ENCODE results near the gene OPN3. TPM values are rescaled to one million over a fixed set of nuclear protein-coding genes. Genes with fewer than 3 reads are reported as not detected.

The OPN3 gene
- total RNA-seq, 1 donor = 5.1 TPM

DNA sequence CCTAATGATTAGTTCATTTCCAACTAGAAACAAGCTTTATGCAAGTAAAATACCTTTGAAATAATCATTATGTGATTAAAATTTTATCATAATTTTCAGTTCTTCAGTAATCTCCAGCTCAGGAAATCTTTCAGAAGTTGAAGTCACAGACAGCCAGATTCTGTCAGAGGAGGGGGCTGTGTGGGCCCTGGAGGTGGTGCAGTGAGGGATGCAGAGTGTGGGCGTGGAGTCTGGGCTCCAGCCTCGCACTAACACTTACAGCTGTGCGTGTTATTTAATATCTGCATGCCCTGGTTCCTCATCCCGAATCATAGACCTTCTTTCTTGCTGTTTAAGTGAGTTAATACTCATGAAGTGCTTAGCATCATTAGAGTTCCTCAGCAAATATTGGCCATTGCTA, 35.8 kb upstream of the OPN3 start:
- Histone ChIP-seq H3K9me3 (ENCODE audit: low read depth, low read length) (no peaks in the 10 kb centered on the region), H3K4me2 (ENCODE audit: insufficient read depth, low read length) (no peak overlapping the region), H3K4me1 (ENCODE audit: insufficient read depth, low read length) (no peaks in the 10 kb centered on the region), H2AFZ (ENCODE audit: low read length) (no peak overlapping the region), H3K4me3 (ENCODE audit: insufficient read depth, low read length) (no peak overlapping the region), H3K27me3 (ENCODE audit: insufficient read depth, low read length) (no peaks in the 10 kb centered on the region), H3K36me3 (ENCODE audit: insufficient read depth, low read length) (no peaks in the 10 kb centered on the region), H4K20me1 (ENCODE audit: insufficient read depth, low read length) (no peaks in the 10 kb centered on the region), H3K27ac (ENCODE audit: low read depth, low read length) (no peak overlapping the region), H3K79me2 (ENCODE audit: insufficient read depth, low read length) (no peaks in the 10 kb centered on the region)
- TF ChIP-seq, protein P1, sequence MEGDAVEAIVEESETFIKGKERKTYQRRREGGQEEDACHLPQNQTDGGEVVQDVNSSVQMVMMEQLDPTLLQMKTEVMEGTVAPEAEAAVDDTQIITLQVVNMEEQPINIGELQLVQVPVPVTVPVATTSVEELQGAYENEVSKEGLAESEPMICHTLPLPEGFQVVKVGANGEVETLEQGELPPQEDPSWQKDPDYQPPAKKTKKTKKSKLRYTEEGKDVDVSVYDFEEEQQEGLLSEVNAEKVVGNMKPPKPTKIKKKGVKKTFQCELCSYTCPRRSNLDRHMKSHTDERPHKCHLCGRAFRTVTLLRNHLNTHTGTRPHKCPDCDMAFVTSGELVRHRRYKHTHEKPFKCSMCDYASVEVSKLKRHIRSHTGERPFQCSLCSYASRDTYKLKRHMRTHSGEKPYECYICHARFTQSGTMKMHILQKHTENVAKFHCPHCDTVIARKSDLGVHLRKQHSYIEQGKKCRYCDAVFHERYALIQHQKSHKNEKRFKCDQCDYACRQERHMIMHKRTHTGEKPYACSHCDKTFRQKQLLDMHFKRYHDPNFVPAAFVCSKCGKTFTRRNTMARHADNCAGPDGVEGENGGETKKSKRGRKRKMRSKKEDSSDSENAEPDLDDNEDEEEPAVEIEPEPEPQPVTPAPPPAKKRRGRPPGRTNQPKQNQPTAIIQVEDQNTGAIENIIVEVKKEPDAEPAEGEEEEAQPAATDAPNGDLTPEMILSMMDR (IDR thresholded peaks at IDR 0.05; ENCODE audit: extremely low read depth, low read depth, low read length) = no peak
- no peak for DNase-seq (ENCODE audit: insufficient read length, low spot score, missing footprints)

DNA sequence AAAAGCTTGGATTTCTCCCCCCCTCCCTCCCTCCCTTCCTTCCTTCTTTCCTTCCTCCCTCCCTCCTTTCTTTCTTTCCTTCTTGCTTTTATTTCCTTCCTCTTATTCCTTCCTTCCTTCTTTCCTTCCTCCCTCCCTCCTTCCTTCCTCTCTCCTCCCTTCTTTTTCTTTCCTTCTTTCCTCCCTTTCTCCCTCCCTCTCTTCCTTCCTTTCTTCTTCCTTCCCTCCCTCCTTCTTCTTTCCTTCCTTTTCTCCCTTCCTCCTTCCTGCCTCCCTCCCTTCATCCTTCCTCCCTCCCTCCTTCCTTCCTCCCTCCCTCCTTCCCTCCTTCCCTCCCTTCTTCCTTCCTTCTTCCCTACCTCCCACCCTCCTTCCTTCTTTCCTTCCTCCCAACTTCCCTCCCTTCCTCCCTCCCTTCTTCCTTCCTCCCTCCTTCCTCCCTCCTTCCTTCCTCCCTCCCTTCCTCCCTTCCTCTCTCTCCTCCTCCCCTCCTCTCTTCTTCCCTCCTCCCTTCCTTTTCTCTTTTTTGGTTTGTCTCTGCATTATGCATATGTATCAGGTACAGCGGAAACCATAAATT, 34.7 kb upstream of the OPN3 start:
- no peaks in the 10 kb centered on the region for H3K4me1 ChIP-seq (ENCODE audit: insufficient read depth, low read length)
- DNase-seq (ENCODE audit: insufficient read length, low spot score, missing footprints) = no peak
- no peaks in the 10 kb centered on the region for H3K9me3 ChIP-seq (ENCODE audit: low read depth, low read length)

DNA sequence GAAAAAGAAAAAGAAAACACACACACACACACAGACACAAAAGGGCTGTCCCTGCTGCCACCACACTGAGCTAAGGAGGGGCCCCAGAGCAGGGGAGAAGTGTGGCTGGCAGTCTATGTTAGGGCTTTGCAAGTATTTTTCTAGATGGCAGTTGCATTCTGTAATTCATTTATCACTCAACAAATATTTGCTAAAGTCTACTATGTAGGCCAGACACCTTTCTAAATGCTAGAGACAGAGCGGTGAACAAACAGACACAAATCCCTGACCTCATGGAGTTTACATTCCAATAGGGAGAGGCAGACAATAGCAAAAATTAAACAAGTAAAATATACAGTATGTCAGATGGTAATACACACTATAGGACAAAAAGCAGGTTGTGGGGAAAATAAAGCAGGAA, 32.1 kb upstream of the OPN3 start:
- H3K36me3 ChIP-seq (ENCODE audit: insufficient read depth, low read length) = no peaks in the 10 kb centered on the region
- no peak overlapping the region for H3K4me2 ChIP-seq (ENCODE audit: insufficient read depth, low read length)
- no peaks in the 10 kb centered on the region for H4K20me1 ChIP-seq (ENCODE audit: insufficient read depth, low read length)
- no peak overlapping the region for H2AFZ ChIP-seq (ENCODE audit: low read length)
- H3K4me1 ChIP-seq (ENCODE audit: insufficient read depth, low read length) = no peaks in the 10 kb centered on the region
- no peak for DNase-seq (ENCODE audit: insufficient read length, low spot score, missing footprints)
- TF ChIP-seq, protein P1 (IDR thresholded peaks at IDR 0.05; ENCODE audit: extremely low read depth, low read depth, low read length) = no peak
- H3K79me2 ChIP-seq (ENCODE audit: insufficient read depth, low read length) = no peaks in the 10 kb centered on the region
- no peaks in the 10 kb centered on the region for H3K9me3 ChIP-seq (ENCODE audit: low read depth, low read length)
- H3K4me3 ChIP-seq (ENCODE audit: insufficient read depth, low read length) = no peak overlapping the region
- H3K27ac ChIP-seq (ENCODE audit: low read depth, low read length) = no peak overlapping the region
- H3K27me3 ChIP-seq (ENCODE audit: insufficient read depth, low read length) = no peaks in the 10 kb centered on the region

More for the DNA sequence above, 34.7 kb upstream of the OPN3 start:
- Histone ChIP-seq H3K4me2 (ENCODE audit: insufficient read depth, low read length) (no peak overlapping the region), H2AFZ (ENCODE audit: low read length) (no peak overlapping the region), H3K27me3 (ENCODE audit: insufficient read depth, low read length) (no peaks in the 10 kb centered on the region), H3K79me2 (ENCODE audit: insufficient read depth, low read length) (no peaks in the 10 kb centered on the region), H3K36me3 (ENCODE audit: insufficient read depth, low read length) (no peaks in the 10 kb centered on the region), H3K27ac (ENCODE audit: low read depth, low read length) (no peak overlapping the region), H4K20me1 (ENCODE audit: insufficient read depth, low read length) (no peaks in the 10 kb centered on the region), H3K4me3 (ENCODE audit: insufficient read depth, low read length) (no peak overlapping the region)
- TF ChIP-seq, protein P1 (IDR thresholded peaks at IDR 0.05; ENCODE audit: extremely low read depth, low read depth, low read length) = no peak

DNA sequence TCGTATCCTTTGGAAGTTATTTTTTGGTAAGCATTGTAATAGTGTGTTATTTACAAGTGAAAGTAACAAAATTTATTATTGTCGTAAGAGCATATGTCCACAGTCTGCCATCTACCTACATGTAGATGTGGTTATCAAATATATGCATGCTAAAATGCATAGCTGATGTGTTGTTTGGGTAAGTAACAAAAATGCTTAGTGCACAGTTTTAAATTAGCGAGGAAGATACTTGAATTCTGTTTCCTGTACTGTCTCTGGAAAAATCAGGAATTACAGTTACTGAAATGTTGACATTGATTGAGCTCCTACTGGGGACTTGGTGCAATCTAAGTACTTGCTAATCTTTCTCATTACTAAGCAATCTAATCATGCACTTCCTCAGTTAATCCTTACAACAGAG, 26.2 kb upstream of the OPN3 start:
- Histone ChIP-seq H3K4me1 (ENCODE audit: insufficient read depth, low read length) (no peaks in the 10 kb centered on the region), H3K27me3 (ENCODE audit: insufficient read depth, low read length) (no peaks in the 10 kb centered on the region), H2AFZ (ENCODE audit: low read length) (no peak overlapping the region), H3K9me3 (ENCODE audit: low read depth, low read length) (no peaks in the 10 kb centered on the region), H3K4me2 (ENCODE audit: insufficient read depth, low read length) (no peak overlapping the region), H3K79me2 (ENCODE audit: insufficient read depth, low read length) (no peaks in the 10 kb centered on the region), H3K36me3 (ENCODE audit: insufficient read depth, low read length) (no peaks in the 10 kb centered on the region), H3K4me3 (ENCODE audit: insufficient read depth, low read length) (no peak overlapping the region), H3K27ac (ENCODE audit: low read depth, low read length) (no peak overlapping the region), H4K20me1 (ENCODE audit: insufficient read depth, low read length) (no peaks in the 10 kb centered on the region)
- TF ChIP-seq, protein P1 (IDR thresholded peaks at IDR 0.05; ENCODE audit: extremely low read depth, low read depth, low read length) = no peak
- DNase-seq (ENCODE audit: insufficient read length, low spot score, missing footprints) = no peak

Data from osteoblast (primary cell).